HG02763 (cell line): ENCODE data around the gene FGF22.
"Not testable (repeated sequence)": the region's sequence is repeated elsewhere in the genome, so short reads cannot be mapped to it uniquely, and the experiment has no call there.

Source experiments
- ATAC-seq: cut with Tn5 transposase; IDR thresholded peaks from one replicate; pipeline ENCODE4 v1.9.1; 2021; ENCODE audit warnings: mild to moderate bottlenecking, moderate library complexity; ENCODE audit not compliant: unreplicated experiment

Gene FGF22

GRCh38 chr19:605061-605971 is 34.4 kb upstream of the FGF22 start:
- not testable (repeated sequence) for ATAC-seq

GRCh38 chr19:607301-608154 is 32.2 kb upstream of the FGF22 start:
- ATAC-seq = no peak

GRCh38 chr19:608155-609003 is 31.3 kb upstream of the FGF22 start:
- ATAC-seq = no peak

- no peak for ATAC-seq
These were observed 30.7 kb upstream of the FGF22 start for GRCh38 chr19:609004-609346.

GRCh38 chr19:610071-610800 is 29.4 kb upstream of the FGF22 start:
- ATAC-seq = no peak

GRCh38 chr19:610801-611480 is 28.7 kb upstream of the FGF22 start:
- no peak for ATAC-seq

GRCh38 chr19:611481-611868 is 28.2 kb upstream of the FGF22 start:
- no peak for ATAC-seq

GRCh38 chr19:612941-613340 is 26.7 kb upstream of the FGF22 start:
- ATAC-seq = no peak

GRCh38 chr19:613732-614567 is 25.7 kb upstream of the FGF22 start:
- no peak for ATAC-seq

- no peak for ATAC-seq
These were observed 24.1 kb upstream of the FGF22 start for GRCh38 chr19:615619-616018.

- no peak for ATAC-seq
These were observed 23.5 kb upstream of the FGF22 start for GRCh38 chr19:616062-616700.

GRCh38 chr19:616747-617526 is 22.7 kb upstream of the FGF22 start:
- no peak for ATAC-seq

GRCh38 chr19:617551-618246 is 22.0 kb upstream of the FGF22 start:
- ATAC-seq = no peak

- ATAC-seq = no peak
These were observed 21.4 kb upstream of the FGF22 start for GRCh38 chr19:618247-618619.

- ATAC-seq = no peak
These were observed 20.9 kb upstream of the FGF22 start for GRCh38 chr19:618674-619285.

- ATAC-seq = no peak
These were observed 20.2 kb upstream of the FGF22 start for GRCh38 chr19:619286-620002.
